GM23248 (cell line): ENCODE results near the gene RPL9.

Experiments used
- EZH2 ChIP-seq: fragments of 200-600 bp; sonication (generic); IDR thresholded peaks from 2 replicates; pipeline ENCODE4 v1.6.1; 2018; ENCODE audit warnings: antibody characterized with exemption, mild to moderate bottlenecking; ENCODE audit not compliant: insufficient read depth, poor library complexity, severe bottlenecking
- EZH2phosphoT487 ChIP-seq: fragments of 200-600 bp; sonication (generic); IDR thresholded peaks from 2 replicates; pipeline ENCODE4 v1.6.1; 2018; ENCODE audit warnings: antibody characterized with exemption, moderate library complexity, mild to moderate bottlenecking, low read depth; ENCODE audit not compliant: insufficient read depth

DNA sequence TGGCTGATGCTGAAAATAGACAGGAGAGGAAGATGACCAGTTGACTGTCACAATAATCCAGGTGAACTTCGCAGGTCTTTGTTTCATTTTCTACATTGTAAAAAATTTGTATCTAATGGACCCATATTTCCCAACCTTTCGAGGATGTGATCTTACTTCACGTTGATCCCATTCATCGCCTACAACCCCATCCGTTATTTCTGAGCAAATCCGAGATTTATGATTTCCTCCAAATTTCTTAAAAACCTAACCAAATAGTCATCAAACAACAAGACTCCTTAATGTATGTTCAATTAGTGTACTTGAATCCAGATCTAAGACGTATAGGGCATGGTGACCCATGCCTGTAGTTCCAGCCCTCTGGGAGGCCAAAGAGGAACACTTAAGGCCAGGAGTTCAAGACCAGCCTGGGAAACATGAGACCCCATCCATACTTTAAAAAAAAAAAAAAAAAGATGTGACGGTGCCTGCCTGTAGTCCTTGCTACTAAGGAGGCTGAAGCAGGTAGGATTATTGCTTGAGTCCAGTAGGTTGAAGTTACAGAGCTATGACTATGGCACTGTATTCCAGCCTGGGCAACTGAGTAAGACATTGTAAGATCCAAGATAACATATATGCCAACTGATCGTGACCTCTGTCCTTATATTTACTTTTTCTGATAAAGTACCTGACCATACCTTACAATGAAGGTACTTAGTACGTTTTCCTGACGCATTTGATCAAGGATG is 5.7 kb downstream of the RPL9 start:
- TF ChIP-seq EZH2 (no peak), EZH2phosphoT487 (no peak)
